Fibroblast of peridontal ligament (primary cell): Measurements from ENCODE around the gene KIFC1.

ENCODE experiments used
- DNase-seq: peaks from one replicate; pipeline ENCODE4 v3.0.0-alpha.2; 2010; ENCODE audit errors: extremely low read depth

KIFC1 gene

GRCh38 chr6:33410711-33411631, 19.3 kb downstream of the KIFC1 start, which contains the start of gene PHF1:
Gene PHF1 (plus strand): TSS chr6:33411014. CDS start chr6:33412264, 1,250 bp downstream.
- peak; percentile 76 for DNase-seq

GRCh38 chr6:33411632-33412005, 20.0 kb downstream of the KIFC1 start:
- no peak for DNase-seq

GRCh38 chr6:33412140-33413009, 20.8 kb downstream of the KIFC1 start:
- DNase-seq: no peak

- no peak for DNase-seq
Measured at GRCh38 chr6:33413241-33414120, 21.9 kb downstream of the KIFC1 start.

GRCh38 chr6:33414592-33415271, 23.1 kb downstream of the KIFC1 start:
- DNase-seq: no peak

GRCh38 chr6:33415831-33416230, 24.2 kb downstream of the KIFC1 start:
- DNase-seq: no peak

GRCh38 chr6:33416386-33417127, 24.9 kb downstream of the KIFC1 start:
- DNase-seq: no peak

- DNase-seq: peak; percentile 79
Measured at GRCh38 chr6:33417128-33417902, 25.7 kb downstream of the KIFC1 start.

GRCh38 chr6:33417903-33418689, 26.5 kb downstream of the KIFC1 start, which contains the start of gene CUTA:
Gene CUTA (minus strand): TSS chr6:33418107. CDS start chr6:33418000, 107 bp downstream.
- DNase-seq: peak; percentile 99

GRCh38 chr6:33418690-33419291, 27.2 kb downstream of the KIFC1 start:
- no peak for DNase-seq

- DNase-seq: peak; percentile 63
Measured at GRCh38 chr6:33419580-33420490, 28.2 kb downstream of the KIFC1 start, which contains the start of gene SYNGAP1. Gene SYNGAP1 (plus strand): TSS chr6:33420065. CDS start chr6:33420265, 200 bp downstream.

- DNase-seq: no peak
Measured at GRCh38 chr6:33420491-33421343, 29.1 kb downstream of the KIFC1 start.

GRCh38 chr6:33421344-33421643, 29.7 kb downstream of the KIFC1 start:
- DNase-seq: no peak

- no peak for DNase-seq
Measured at GRCh38 chr6:33423777-33424176, 32.2 kb downstream of the KIFC1 start.

- no peak for DNase-seq
Measured at GRCh38 chr6:33424855-33425667, 33.4 kb downstream of the KIFC1 start.
